PFSK-1 (cell line): ENCODE data around the gene PNKD.

ENCODE experiments used
- FOXP2 ChIP-seq: optimal IDR thresholded peaks from 2 replicates; pipeline ENCODE3; 2011; ENCODE audit warnings: borderline replicate concordance, control low read depth, inconsistent platforms; ENCODE audit not compliant: insufficient read depth; ENCODE audit errors: extremely low read length, extremely low read depth
- POLR2AphosphoS5 ChIP-seq: IDR thresholded peaks from 2 replicates; pipeline ENCODE4 v1.6.1; 2012; ENCODE audit warnings: low read depth, mild to moderate bottlenecking, control low read depth, low read length, moderate library complexity
- SIN3A ChIP-seq: IDR thresholded peaks from 2 replicates; pipeline ENCODE4 v1.6.1; 2012; ENCODE audit warnings: mild to moderate bottlenecking, low read length, moderate library complexity, borderline replicate concordance; ENCODE audit not compliant: insufficient read depth
- TAF1 ChIP-seq: IDR thresholded peaks from 2 replicates; pipeline ENCODE4 v1.6.1; 2012; ENCODE audit warnings: low read length, control low read depth, borderline replicate concordance; ENCODE audit not compliant: insufficient read depth
- TF ChIP-seq, protein P1 (sequence below), 2 experiments: IDR thresholded peaks; 2 replicates each; pipeline versions ENCODE4 v1.6.1 to v1.8.0; 2011 to 2012; ENCODE audit warnings: low read depth in 2 of 2, low read length in 2 of 2, control low read depth in 1 of 2, inconsistent platforms in 1 of 2, mild to moderate bottlenecking in 1 of 2, moderate library complexity in 1 of 2; ENCODE audit not compliant: insufficient read depth in 1 of 2

PNKD gene

DNA sequence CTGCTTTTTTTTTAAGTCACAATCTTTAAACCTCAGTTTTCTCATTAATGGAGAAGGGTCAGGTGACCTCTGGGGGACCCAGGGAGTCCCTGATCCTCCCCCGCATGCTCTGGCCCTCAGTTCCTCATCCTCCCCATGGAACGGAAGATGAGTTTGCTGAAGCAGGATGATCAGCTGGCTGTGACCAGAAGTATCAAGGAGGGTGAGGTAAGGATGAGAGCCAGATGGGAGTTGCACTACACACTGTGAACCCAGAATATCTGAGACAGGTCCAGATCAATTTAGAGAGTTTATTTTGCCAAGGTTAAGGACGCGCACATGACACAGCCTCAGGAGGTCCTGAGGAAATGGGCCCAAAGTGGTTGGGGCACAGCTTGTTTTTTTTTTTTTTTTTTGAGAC lies 90.1 kb downstream of the PNKD start:
- TF ChIP-seq, protein P1, sequence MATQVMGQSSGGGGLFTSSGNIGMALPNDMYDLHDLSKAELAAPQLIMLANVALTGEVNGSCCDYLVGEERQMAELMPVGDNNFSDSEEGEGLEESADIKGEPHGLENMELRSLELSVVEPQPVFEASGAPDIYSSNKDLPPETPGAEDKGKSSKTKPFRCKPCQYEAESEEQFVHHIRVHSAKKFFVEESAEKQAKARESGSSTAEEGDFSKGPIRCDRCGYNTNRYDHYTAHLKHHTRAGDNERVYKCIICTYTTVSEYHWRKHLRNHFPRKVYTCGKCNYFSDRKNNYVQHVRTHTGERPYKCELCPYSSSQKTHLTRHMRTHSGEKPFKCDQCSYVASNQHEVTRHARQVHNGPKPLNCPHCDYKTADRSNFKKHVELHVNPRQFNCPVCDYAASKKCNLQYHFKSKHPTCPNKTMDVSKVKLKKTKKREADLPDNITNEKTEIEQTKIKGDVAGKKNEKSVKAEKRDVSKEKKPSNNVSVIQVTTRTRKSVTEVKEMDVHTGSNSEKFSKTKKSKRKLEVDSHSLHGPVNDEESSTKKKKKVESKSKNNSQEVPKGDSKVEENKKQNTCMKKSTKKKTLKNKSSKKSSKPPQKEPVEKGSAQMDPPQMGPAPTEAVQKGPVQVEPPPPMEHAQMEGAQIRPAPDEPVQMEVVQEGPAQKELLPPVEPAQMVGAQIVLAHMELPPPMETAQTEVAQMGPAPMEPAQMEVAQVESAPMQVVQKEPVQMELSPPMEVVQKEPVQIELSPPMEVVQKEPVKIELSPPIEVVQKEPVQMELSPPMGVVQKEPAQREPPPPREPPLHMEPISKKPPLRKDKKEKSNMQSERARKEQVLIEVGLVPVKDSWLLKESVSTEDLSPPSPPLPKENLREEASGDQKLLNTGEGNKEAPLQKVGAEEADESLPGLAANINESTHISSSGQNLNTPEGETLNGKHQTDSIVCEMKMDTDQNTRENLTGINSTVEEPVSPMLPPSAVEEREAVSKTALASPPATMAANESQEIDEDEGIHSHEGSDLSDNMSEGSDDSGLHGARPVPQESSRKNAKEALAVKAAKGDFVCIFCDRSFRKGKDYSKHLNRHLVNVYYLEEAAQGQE (IDR thresholded peaks at IDR 0.05; ENCODE audit: insufficient read depth in 1 of 2, low read depth in 2 of 2, low read length in 2 of 2), result no peak
- TF ChIP-seq POLR2AphosphoS5, result no peak
- TF ChIP-seq FOXP2, result no peak
- TF ChIP-seq TAF1, result no peak
- TF ChIP-seq SIN3A, result no peak

DNA sequence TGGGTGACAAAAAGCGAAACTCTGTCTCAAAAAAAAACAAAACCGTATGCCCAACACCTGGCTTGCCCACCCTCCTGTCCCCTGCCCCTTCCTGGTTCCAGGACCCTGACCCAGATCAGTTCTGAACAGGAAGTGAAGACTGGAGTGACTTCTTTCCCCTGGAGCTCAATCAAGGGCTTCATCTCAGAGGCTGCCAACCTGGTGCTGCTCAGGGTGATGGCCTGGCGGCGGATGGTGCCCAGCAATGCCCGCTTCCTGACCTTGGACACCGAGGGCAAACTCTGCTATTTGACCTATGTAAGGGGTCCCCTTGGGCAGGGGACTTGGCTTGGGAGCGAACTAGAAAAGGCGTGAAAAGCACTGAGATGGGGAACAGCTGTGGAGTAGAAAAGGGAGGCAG lies 92.3 kb downstream of the PNKD start:
- TF ChIP-seq SIN3A (no peak), TAF1 (no peak), POLR2AphosphoS5 (no peak), FOXP2 (no peak)
- TF ChIP-seq, protein P1 (IDR thresholded peaks at IDR 0.05; ENCODE audit: insufficient read depth in 1 of 2, low read depth in 2 of 2, low read length in 2 of 2), result no peak

DNA sequence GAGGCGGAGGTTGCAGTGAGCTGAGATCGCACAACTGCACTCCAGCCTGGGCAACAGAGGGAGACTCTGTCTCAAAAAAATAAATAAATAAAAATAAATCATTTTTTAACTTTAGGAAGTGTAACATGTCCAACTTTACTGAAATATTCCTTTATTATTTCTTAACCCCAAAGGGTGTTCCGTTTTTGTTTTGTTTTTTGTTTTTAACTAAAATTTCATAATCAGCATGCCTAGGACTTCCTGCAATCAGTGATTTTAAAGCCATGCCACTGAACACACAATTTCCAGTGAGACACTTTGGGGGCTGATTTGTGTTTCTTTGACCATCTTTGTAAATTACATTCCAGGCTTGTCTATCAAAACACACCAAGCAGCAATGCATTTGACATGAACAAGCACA lies 93.4 kb downstream of the PNKD start:
- TF ChIP-seq, protein P1 (IDR thresholded peaks at IDR 0.05; ENCODE audit: insufficient read depth in 1 of 2, low read depth in 2 of 2, low read length in 2 of 2), result no peak

DNA sequence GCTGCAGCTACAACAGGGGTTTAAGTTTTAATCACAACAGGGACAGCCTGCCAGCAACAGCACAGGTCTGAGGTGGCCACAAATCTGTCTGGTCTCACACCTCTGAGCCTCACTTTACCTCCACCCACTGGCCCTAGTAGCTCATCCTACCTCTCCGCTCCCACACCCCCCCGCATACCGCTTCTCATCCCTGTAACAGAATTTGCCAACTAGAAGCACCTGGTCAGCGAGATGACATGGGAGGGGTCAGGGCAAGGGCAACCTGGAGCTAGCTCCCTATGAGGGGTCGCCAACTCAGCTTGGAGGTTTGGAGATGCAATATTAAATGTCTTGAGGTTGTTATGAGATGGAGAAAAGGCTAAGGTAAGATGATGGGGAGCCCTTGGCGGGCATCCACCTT lies 93.9 kb downstream of the PNKD start:
- TF ChIP-seq SIN3A (no peak), POLR2AphosphoS5 (no peak)

DNA sequence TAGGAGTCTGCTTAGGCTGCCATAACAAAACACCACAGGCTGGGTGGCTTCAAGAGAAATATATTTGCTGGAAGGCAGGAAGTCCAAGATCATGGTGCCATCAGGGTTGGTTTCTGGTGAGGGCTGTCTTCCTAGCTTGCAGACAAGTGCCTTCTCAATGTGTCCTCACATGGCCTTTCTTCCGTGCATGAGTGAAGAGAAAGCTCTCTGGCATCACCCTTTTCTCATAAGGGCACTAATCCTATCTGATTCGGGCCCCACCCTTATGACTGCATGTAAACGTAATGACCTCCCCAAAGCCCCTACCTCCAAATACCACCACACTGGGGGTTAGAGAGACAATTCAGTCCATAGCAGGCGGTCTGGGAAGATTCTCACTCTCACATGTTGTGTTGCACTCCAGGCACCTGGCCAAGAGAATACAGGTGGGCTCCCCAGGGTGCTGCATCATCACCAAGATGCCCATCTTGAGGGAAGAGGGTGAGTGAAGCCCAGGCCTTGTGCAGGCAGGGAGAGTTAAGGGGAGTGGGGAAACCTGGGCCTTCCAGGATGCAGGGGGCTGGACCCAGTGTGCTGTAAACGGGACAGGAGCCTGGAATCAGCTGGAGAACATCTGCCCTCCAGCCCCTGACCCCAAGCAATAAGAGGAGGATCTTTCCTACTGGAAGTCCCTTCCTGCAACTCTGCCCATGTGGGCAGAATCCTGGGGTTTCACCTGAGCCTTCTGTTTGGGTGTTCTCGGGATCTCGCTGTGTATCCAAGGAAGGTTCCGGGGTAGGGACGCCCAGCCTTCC lies 96.5 kb downstream of the PNKD start:
- TF ChIP-seq FOXP2 (no peak), TAF1 (no peak), SIN3A (no peak), POLR2AphosphoS5 (no peak)
- TF ChIP-seq, protein P1 (IDR thresholded peaks at IDR 0.05; ENCODE audit: insufficient read depth in 1 of 2, low read depth in 2 of 2, low read length in 2 of 2), result no peak
